ENCODE data around the gene PDE9A. TPM values are rescaled to one million over a fixed set of nuclear protein-coding genes. Genes with fewer than 3 reads are reported as not detected.

The PDE9A gene
- total RNA-seq, 4 donors from 2014 or later, result 10.6 to 83.2 (median 28.5) TPM

- no peak overlapping the region for H3K27ac ChIP-seq
- H3K36me3 ChIP-seq, result peaks cover 0 to 58% of the 10 kb centered on the region in 2 donors
- H3K27me3 ChIP-seq, result no peaks in the 10 kb centered on the region
- no CpG with 5 or more reads among the region's 21 CpGs for WGBS, 2 donors (ENCODE audit: low coverage in 1 of 2)
- no peaks in the 10 kb centered on the region for H3K9me3 ChIP-seq
- H3K4me1 ChIP-seq, result peaks cover 0 to 11% (median 0%) of the 10 kb centered on the region in 3 donors
- no peak overlapping the region for H3K4me3 ChIP-seq
- no peak for TF ChIP-seq POLR2A (IDR thresholded peaks at IDR 0.05)
- TF ChIP-seq CTCF (IDR thresholded peaks at IDR 0.05), result no peak
- TF ChIP-seq POLR2AphosphoS5 (IDR thresholded peaks at IDR 0.05), result no peak
- TF ChIP-seq EP300 (IDR thresholded peaks at IDR 0.05), result no peak
- no peak for ATAC-seq
These were observed 35.5 kb downstream of the PDE9A start for GRCh38 chr21:42688841-42689371.

GRCh38 chr21:42690586-42690985 lies 37.2 kb downstream of the PDE9A start:
- 96 to 100% methylated on average over 3 to 6 of the region's 6 CpGs for WGBS, 2 donors (ENCODE audit: low coverage in 1 of 2)
- H3K9me3 ChIP-seq, result no peaks in the 10 kb centered on the region
- no peaks in the 10 kb centered on the region for H3K27me3 ChIP-seq
- no peak overlapping the region for H3K27ac ChIP-seq
- no peak overlapping the region for H3K4me3 ChIP-seq
- peaks cover 0 to 9% (median 4%) of the 10 kb centered on the region in 3 donors for H3K4me1 ChIP-seq
- no peak for ATAC-seq
- peaks cover 0 to 58% of the 10 kb centered on the region in 2 donors for H3K36me3 ChIP-seq
- TF ChIP-seq CTCF (IDR thresholded peaks at IDR 0.05), result no peak
- no peak for TF ChIP-seq POLR2A (IDR thresholded peaks at IDR 0.05)
- TF ChIP-seq POLR2AphosphoS5 (IDR thresholded peaks at IDR 0.05), result no peak
- TF ChIP-seq EP300 (IDR thresholded peaks at IDR 0.05), result no peak

GRCh38 chr21:42691901-42692559 lies 38.6 kb downstream of the PDE9A start:
- no peak overlapping the region for H3K27ac ChIP-seq
- H3K4me1 ChIP-seq, result peaks cover 0 to 18% (median 10%) of the 10 kb centered on the region in 3 donors
- H3K27me3 ChIP-seq, result no peaks in the 10 kb centered on the region
- TF ChIP-seq POLR2AphosphoS5 (IDR thresholded peaks at IDR 0.05) (no peak), EP300 (IDR thresholded peaks at IDR 0.05) (no peak), POLR2A (IDR thresholded peaks at IDR 0.05) (no peak), CTCF (IDR thresholded peaks at IDR 0.05) (no peak)
- H3K36me3 ChIP-seq, result peaks cover 0 to 52% of the 10 kb centered on the region in 2 donors
- H3K9me3 ChIP-seq, result no peaks in the 10 kb centered on the region
- H3K4me3 ChIP-seq, result no peak overlapping the region
- WGBS, 2 donors (ENCODE audit: low coverage in 1 of 2), result 80% methylated on average over 1 of the region's 19 CpGs
- ATAC-seq, result no peak

GRCh38 chr21:42692688-42693087 lies 39.3 kb downstream of the PDE9A start:
- no peak overlapping the region for H3K27ac ChIP-seq
- H3K9me3 ChIP-seq, result no peaks in the 10 kb centered on the region
- no peak overlapping the region for H3K4me3 ChIP-seq
- H3K36me3 ChIP-seq, result peaks cover 0 to 52% of the 10 kb centered on the region in 2 donors
- 91 to 96% methylated on average over 20 of the region's 24 CpGs for WGBS, 2 donors (ENCODE audit: low coverage in 1 of 2)
- peaks cover 0 to 18% (median 10%) of the 10 kb centered on the region in 3 donors for H3K4me1 ChIP-seq
- no peak for TF ChIP-seq POLR2AphosphoS5 (IDR thresholded peaks at IDR 0.05)
- TF ChIP-seq POLR2A (IDR thresholded peaks at IDR 0.05), result no peak
- no peak for TF ChIP-seq EP300 (IDR thresholded peaks at IDR 0.05)
- TF ChIP-seq CTCF (IDR thresholded peaks at IDR 0.05), result no peak
- no peak for ATAC-seq
- H3K27me3 ChIP-seq, result no peaks in the 10 kb centered on the region
